IPS-11a (cell line): ENCODE data around the gene LRRN3.
"Not testable (repeated sequence)": the region's sequence is repeated elsewhere in the genome, so short reads cannot be mapped to it uniquely, and the experiment has no call there.

Experiments
- H3K4me3 ChIP-seq: one replicate; pipeline ENCODE4 v1.5.1; 2013; ENCODE audit warnings: low read depth, low read length, control low read depth

LRRN3 gene

GRCh38 chr7:111090846-111091245 is at the start of gene LRRN3:
Gene LRRN3, plus strand, starts transcription at chr7:111091127. Its CDS starts 31,646 bp downstream, at chr7:111122773.
- no peak within 1 kb of the TSS for H3K4me3 ChIP-seq

DNA sequence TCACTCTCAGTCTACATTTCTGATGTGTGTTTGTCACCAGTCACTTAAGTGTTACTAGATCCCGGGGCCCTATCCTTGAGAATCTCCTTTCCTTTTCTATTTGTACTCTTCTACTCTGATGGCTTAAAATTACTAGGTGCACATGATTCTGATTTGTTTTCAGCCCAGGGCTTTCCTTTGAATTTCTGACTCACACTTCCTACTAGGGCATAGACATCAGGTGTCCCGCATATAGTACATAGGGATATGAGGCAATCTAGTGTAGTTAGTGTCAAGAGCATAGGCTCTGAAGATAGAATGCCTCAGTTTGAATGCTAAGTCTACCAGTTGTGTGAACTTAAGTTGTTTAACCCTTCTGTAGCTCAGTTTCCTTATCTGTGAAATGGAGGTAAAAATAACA is 49.4 kb upstream of the LRRN3 start:
- H3K4me3 ChIP-seq, result no peak overlapping the region

DNA sequence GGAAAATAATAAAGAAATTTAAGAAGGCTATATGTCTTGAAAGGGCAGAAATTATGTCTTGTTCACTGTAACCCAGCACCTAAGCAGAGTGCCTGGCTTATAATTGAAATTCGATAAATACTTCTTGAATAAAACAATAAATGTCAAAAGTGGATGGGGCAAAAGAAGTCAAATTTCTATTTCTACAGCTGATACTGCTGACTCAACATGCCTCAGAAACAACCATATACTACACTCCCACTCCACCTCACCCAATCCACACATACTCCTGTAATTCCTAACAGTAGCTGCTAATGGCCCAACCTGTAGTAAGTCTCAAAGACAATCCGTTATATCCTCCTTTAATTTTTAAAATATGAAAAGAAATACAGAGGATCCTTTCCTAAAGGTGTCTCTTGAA is 48.1 kb upstream of the LRRN3 start:
- no peak overlapping the region for H3K4me3 ChIP-seq

- no peak overlapping the region for H3K4me3 ChIP-seq
These were observed 47.4 kb upstream of the LRRN3 start for GRCh38 chr7:111043561-111043960.

GRCh38 chr7:111045449-111045848 is 45.5 kb upstream of the LRRN3 start:
- no peak overlapping the region for H3K4me3 ChIP-seq

DNA sequence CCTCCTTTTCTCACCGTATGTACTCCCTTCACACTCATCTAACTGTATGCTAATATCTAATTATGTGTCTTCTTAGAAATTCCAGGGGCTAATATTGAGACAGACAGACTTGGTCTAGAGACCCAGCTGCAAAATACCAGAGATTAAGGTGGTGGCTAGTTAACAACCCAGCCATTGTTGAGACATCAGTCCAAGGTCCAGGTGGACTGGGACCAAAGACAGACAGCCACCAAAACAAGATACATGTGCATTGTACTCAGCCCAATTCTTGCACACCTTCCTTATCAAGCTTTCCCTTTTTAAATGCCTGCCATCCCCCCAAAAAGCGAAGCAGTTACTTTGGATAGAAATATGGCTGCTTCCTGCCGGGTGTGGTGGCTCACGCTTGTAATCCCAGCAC is 43.3 kb upstream of the LRRN3 start:
- H3K4me3 ChIP-seq, result no peak overlapping the region

GRCh38 chr7:111049971-111050680 is 40.8 kb upstream of the LRRN3 start:
- no peak overlapping the region for H3K4me3 ChIP-seq

DNA sequence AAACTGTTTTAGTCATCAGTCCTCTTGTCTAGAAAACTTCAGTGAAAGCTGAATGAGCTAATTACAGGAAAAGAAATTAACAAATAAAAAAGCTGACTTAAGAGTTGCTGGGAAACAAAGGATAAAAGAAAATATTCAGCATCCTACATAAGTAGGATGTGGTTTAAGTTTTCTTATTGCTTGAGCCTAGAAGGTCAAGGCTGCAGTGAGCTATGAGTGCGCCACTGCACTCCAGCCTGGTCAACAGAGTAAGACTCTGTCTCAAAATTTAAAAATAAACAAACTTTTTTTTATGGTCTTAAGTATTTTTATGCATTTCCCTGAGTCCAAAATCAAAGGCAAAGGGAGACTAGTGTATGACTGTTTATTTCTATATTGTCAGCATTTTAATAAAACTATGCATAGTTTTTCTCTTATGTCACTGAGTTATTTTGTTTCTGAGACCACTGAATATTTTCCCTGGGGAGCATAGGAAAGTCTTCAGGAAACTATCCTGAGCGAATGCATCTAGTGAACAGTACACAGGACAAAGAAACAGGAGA is 40.0 kb upstream of the LRRN3 start:
- no peak overlapping the region for H3K4me3 ChIP-seq

DNA sequence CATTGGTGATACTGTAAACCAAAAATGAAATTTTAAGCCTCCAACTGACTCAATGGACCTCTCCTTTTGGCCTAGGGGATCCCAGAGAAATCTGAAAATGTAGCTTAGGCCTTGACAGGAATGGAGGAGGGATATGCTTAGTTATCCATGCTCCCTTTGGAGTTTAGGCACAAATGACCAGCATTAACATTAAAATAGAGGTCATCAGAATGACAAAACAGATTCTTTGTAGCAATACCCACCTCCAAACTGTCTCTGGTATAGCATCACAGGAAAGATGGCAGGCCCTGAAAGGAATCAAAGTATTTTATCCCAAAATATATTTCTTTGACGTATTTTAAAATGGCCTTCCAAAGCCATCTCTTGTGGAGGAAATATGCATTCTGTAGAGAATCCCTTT is 39.1 kb upstream of the LRRN3 start:
- no peak overlapping the region for H3K4me3 ChIP-seq

DNA sequence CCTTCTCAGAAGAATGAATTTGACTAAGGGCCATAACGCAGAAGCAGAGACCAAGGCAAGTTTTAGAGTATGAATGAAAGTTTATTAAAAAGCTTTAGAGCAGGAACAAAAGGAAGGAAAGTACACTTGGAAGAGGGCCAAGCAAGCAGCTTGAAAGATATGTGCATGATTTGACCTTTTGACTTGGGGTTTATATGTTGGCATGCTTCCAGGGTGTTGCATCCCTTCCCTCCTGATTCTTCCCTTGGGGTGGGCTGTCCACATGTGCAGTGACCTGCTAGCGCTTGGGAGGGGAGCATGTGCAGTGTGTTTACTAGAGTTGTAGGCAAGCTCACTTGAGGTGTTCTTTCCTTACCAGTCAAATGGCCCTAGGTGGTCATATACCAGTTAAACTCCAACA is 37.9 kb upstream of the LRRN3 start:
- H3K4me3 ChIP-seq, result no peak overlapping the region

DNA sequence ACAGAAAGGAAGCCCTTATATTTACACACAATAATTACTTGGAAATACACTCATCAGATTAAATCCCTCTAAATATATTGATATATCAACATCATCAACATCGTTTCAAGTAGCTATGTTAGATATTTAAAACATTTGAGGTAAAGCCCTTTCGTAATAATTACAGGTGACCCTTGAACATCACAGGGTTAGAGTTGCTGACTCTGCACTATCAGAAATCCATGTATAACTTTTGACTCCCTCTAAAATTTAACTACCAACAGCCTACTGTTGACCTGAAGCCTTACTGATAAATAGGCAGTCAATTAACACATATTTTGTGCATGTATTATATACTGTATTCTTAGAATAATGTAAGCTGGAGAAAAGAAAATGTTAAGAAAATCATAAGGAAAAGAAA is 34.6 kb upstream of the LRRN3 start:
- H3K4me3 ChIP-seq, result no peak overlapping the region

DNA sequence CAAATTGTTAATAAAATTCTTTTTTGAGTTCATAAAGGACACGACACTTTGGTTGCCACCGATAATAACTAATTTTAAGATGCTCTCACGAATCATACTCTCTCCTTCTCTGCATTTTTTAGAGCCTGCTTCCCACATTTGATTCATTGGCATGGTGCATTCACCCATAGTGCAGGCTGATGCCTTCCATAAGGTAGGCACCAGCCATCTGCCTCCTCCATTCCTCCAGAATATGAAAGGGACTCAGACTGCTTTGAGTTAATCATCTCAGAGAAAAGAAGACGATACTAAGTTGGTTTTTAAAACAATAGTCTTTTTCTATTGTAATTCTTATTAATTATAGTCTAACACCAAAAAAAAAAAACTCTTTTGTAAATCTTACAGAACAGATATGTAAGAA is 33.9 kb upstream of the LRRN3 start:
- no peak overlapping the region for H3K4me3 ChIP-seq

DNA sequence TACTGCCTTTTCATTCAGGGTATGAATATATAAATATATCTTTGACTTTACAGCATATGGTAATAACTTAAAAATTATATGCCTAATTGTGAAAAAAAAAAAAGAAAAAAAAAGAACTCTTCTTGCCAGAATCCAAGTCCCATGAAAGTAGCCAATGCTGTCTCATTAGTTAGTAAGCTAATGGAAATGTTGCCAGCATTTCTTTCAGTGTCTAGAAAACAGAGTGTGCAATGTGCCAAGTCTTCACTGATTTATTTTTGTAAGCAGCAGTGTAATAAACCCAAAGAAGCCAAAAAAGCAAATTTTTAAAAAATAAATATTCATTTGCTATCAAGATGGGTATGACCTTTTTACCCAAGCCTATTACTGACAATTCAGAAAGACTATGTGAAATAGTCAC is 31.1 kb upstream of the LRRN3 start:
- H3K4me3 ChIP-seq, result no peak overlapping the region

DNA sequence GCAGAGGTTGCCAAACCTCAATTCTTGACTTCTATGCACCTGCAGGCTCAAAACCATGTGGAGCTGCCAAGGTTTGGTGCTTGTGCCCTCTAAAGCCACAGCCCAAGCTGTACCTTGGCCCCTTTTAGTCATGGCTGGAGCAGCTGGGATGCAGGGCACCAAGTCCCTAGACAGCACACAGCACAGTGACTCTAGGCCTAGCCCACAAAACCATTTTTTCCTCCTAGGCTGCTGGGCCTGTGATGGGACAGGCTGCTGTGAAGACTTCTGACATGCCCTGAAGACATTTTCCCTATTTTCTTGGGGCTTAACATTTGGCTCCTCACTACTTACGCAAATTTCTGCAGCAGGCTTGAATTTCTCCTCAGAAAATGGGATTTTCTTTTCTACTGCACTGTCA is 27.8 kb upstream of the LRRN3 start:
- no peak overlapping the region for H3K4me3 ChIP-seq

GRCh38 chr7:111067251-111067650 is 23.7 kb upstream of the LRRN3 start:
- H3K4me3 ChIP-seq, result no peak overlapping the region

DNA sequence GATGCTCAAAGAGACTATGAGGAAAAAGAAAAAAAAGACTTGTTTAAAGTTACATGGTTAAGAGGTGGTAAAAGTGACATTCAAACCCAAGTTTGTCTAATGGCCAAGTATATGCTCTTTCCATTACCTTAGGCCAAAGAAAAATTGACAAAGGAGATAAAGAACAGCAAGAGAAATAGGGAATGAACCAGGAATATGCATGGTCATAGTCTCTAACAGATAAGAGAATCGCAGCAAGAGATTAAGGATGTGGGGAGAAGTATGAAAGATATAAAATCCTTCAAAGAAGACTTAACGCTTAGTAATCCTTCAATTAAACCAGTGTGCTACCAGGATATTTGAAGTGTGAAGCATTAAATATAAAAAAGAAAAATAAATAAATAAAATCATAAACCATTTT is 23.2 kb upstream of the LRRN3 start:
- no peak overlapping the region for H3K4me3 ChIP-seq

DNA sequence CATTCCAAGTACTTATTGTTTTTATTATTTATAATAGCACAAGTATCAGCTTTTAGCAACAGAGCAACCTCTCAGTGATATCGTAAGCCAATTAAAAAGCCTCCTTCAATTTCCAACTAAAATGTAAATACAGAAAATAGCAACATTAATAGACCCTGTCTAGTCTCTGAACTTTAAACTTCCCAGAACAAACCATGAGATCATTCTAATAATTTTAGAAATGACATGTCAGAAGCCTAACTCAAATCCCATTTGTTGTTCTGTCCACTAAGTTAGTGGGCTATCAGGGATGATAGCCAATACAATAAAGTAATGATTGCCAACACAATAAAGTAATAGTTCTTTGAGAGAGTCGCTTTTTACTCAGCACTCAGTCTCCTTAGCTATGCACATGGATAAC is 22.3 kb upstream of the LRRN3 start:
- H3K4me3 ChIP-seq, result no peak overlapping the region

- no peak overlapping the region for H3K4me3 ChIP-seq
These were observed 19.4 kb upstream of the LRRN3 start for GRCh38 chr7:111071556-111071955.

DNA sequence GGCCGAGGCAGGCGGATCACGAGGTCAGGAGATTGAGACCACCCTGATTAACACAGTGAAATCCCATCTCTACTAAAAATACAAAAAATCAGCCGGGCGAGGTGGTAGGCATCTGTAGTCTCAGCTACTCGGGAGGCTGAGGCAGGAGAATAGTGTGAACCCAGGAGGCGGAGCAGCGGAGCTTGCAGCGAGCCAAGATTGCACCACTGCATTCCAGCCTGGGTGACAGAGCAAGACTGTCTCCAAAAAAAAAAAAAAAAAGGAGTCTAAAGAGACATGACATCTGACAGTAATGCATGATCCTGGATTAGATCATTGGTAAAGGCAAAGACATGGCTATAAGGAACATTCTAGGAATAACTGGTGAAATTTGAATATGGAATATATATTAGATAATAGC is 18.3 kb upstream of the LRRN3 start:
- not testable (repeated sequence) for H3K4me3 ChIP-seq

- no peak overlapping the region for H3K4me3 ChIP-seq
These were observed 16.7 kb upstream of the LRRN3 start for GRCh38 chr7:111074071-111074747.

DNA sequence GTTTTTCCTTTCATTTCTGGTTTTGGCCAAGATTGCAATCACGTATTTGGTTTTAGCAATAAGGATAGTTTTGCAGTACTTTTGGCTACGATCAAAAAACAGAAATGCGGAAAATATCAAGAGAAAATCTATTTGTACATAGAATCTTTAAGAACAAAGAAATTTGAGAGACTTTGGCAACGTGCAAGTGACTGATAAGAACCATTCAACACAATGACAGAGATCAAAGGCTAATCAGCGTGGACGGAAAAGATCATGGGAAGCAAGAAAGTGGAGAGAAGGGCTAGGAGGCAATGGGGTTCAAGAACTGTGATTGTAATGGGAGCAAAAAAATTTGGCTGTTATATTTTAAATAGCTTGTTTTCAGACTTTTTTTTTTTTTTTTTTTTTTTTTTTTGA is 16.2 kb upstream of the LRRN3 start:
- no peak overlapping the region for H3K4me3 ChIP-seq

DNA sequence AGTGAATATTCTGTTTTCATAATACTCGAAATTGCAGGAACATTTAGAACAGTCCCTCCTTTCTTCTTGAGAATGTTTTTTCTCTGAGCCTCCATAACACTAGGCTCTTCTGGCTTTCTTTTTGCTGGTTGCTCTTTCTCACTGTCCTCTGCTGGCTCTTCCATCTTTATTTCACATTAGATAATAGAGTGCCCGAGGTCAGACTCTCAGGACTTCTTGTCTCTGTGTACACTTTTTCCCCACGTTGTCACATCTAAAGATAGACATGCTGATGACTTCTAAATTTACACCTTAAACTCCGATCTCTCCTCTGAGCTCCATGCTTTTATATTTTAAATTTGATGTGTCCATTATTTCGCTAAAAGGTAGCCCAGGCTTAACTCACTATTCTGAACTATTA is 15.4 kb upstream of the LRRN3 start:
- H3K4me3 ChIP-seq, result no peak overlapping the region

DNA sequence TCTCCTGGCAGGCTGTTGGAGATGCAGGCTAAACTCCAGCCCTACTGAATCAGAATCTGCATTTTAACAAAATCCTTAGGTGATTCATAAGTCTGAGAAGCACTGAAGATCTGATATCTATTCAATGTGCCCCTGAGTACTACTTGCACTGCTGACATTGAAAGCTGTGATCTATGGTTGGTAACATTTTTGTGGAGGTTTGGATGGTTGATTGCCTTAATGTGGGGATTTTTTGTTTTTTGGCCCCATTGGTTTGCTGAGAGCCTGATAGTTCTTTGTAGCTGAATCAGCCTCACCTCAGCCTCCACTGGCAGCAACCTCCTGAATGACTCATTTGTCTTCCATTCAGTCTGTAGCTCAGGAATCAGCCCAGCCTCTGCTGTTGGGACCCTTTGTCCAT is 14.7 kb upstream of the LRRN3 start:
- H3K4me3 ChIP-seq, result no peak overlapping the region
